ENCODE results near the gene MORN5.

The MORN5 gene

GRCh38 chr9:122144836-122145591 lies 14.7 kb upstream of the MORN5 start:
- no peak for DNase-seq

- no peak for DNase-seq
These were observed 14.2 kb upstream of the MORN5 start for GRCh38 chr9:122145592-122145863.

GRCh38 chr9:122151267-122151828 lies 8.4 kb upstream of the MORN5 start:
- no peak for DNase-seq

GRCh38 chr9:122155796-122156195 lies 3.9 kb upstream of the MORN5 start:
- DNase-seq, result no peak

GRCh38 chr9:122158202-122158601 lies 1.5 kb upstream of the MORN5 start:
- DNase-seq, result peak; percentile 34

GRCh38 chr9:122159925-122160246 lies 178 bp downstream of the MORN5 start:
- DNase-seq, result no peak

- no peak for DNase-seq
These were observed 2.7 kb downstream of the MORN5 start for GRCh38 chr9:122162415-122162814.

GRCh38 chr9:122164286-122164685 lies 4.6 kb downstream of the MORN5 start:
- no peak for DNase-seq

GRCh38 chr9:122168356-122168755 lies 8.6 kb downstream of the MORN5 start:
- DNase-seq, result peak; percentile 32

GRCh38 chr9:122172131-122172530 lies 12.4 kb downstream of the MORN5 start:
- DNase-seq, result no peak

- no peak for DNase-seq
These were observed 14.0 kb downstream of the MORN5 start for GRCh38 chr9:122173670-122174069.

- DNase-seq, result no peak
These were observed 17.2 kb downstream of the MORN5 start for GRCh38 chr9:122176916-122177315.

- DNase-seq, result no peak
These were observed 19.5 kb downstream of the MORN5 start for GRCh38 chr9:122179054-122179689.

- peak; percentile 51 for DNase-seq
These were observed 20.0 kb downstream of the MORN5 start for GRCh38 chr9:122179690-122180074.

- peak; percentile 63 for DNase-seq
These were observed 20.9 kb downstream of the MORN5 start for GRCh38 chr9:122180633-122181032.

GRCh38 chr9:122183501-122183900 lies 23.8 kb downstream of the MORN5 start:
- DNase-seq, result no peak

- DNase-seq, result no peak
These were observed 24.8 kb downstream of the MORN5 start for GRCh38 chr9:122184551-122184950.

GRCh38 chr9:122186301-122186700 lies 26.6 kb downstream of the MORN5 start:
- no peak for DNase-seq

GRCh38 chr9:122186777-122187470 lies 27.2 kb downstream of the MORN5 start:
- no peak for DNase-seq

- DNase-seq, result no peak
These were observed 28.7 kb downstream of the MORN5 start for GRCh38 chr9:122188369-122188768.

- DNase-seq, result peak; percentile 20
These were observed 31.1 kb downstream of the MORN5 start for GRCh38 chr9:122190597-122191381.

- no peak for DNase-seq
These were observed 31.9 kb downstream of the MORN5 start for GRCh38 chr9:122191584-122191983.

GRCh38 chr9:122192261-122192875 lies 32.7 kb downstream of the MORN5 start:
- no peak for DNase-seq
